ENCODE results near the gene CEP95. TPM values are rescaled to one million over a fixed set of nuclear protein-coding genes. Genes with fewer than 3 reads are reported as not detected.

The CEP95 gene
- total and polyA plus RNA-seq, 2 of the 13 experiments (the other 11 are each of a cell fraction or from before 2014, with no cell fraction given), result 65.9 to 68.8 TPM

DNA sequence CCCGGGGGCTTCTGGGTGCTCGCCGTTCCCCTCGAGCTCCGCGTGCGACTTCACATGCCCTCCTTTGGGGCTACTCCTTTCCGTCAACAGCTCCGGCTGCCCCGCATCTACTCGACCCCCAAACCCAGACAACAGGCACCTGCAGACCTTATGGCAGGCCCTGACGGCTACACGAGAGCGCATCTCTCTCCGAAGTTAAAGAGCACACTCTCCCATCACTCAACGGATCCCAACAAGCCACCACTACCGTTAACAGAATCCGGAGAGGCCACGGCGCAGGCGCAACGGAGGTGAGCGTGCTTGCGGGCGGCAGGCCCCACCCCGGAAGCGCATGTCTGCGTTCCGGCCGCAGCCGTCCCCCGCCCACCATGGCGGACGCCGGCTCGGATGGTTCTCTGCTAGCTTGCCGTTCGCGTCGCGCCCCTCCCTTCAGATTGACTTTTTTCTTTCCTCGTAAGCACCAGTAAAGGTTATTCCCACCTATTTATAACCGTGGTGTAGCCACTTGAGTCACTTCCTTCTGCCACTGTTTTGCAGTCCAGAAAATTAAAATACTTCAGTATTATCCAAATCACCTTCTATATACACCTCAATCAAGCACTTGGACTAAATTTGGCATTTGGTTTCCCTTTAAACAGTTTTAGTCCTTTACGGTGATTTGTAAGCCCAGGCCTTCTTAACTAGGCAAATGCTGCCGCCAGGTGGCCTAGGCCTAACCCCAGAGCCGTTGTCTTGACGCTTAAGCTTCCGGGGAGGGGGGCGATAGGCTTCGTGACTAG is 9.8 kb upstream of the CEP95 start, which contains the start of gene POLG2 (continued):
- TF ChIP-seq ZNF639 (CRISPR knock-in tag; conservative IDR thresholded peaks at IDR 0.05) (peak; percentile 79), TMF1 (CRISPR knock-in tag; IDR thresholded peaks at IDR 0.05; ENCODE audit: low read depth) (no peak; the same call in 1 of the 2 replicates), KAT2B (IDR thresholded peaks at IDR 0.05; ENCODE audit: borderline replicate concordance, low read depth, low read length) (no peak), ZFP36L2 (CRISPR knock-in tag; IDR thresholded peaks at IDR 0.05) (peak; percentile 60; the same call in 1 of the 2 replicates), PAWR (CRISPR knock-in tag; IDR thresholded peaks at IDR 0.05; ENCODE audit: borderline replicate concordance) (peak; percentile 19; the same call in 1 of the 2 replicates), CBFB (CRISPR knock-in tag; IDR thresholded peaks at IDR 0.05) (0 out of 2 replicates have a peak, but pooled peaks have one; percentile 46), ZNF607 (CRISPR knock-in tag; IDR thresholded peaks at IDR 0.05; ENCODE audit: borderline replicate concordance) (peak; percentile 84), RBFOX2 (IDR thresholded peaks at IDR 0.05; ENCODE audit: low read depth, low read length) (peak; percentile 97), FIP1L1 (IDR thresholded peaks at IDR 0.05; ENCODE audit: borderline replicate concordance, insufficient read depth, low read depth, low read length) (0 out of 2 replicates have a peak, but pooled peaks have one; percentile 63), ZNF780A (CRISPR knock-in tag; IDR thresholded peaks at IDR 0.05) (peak; percentile 84), ZNF747 (CRISPR knock-in tag; IDR thresholded peaks at IDR 0.05; ENCODE audit: borderline replicate concordance) (peak; percentile 77), HDAC2 (CRISPR knock-in tag; IDR thresholded peaks at IDR 0.05) (peak; percentile 76)
- TF ChIP-seq, protein P1, sequence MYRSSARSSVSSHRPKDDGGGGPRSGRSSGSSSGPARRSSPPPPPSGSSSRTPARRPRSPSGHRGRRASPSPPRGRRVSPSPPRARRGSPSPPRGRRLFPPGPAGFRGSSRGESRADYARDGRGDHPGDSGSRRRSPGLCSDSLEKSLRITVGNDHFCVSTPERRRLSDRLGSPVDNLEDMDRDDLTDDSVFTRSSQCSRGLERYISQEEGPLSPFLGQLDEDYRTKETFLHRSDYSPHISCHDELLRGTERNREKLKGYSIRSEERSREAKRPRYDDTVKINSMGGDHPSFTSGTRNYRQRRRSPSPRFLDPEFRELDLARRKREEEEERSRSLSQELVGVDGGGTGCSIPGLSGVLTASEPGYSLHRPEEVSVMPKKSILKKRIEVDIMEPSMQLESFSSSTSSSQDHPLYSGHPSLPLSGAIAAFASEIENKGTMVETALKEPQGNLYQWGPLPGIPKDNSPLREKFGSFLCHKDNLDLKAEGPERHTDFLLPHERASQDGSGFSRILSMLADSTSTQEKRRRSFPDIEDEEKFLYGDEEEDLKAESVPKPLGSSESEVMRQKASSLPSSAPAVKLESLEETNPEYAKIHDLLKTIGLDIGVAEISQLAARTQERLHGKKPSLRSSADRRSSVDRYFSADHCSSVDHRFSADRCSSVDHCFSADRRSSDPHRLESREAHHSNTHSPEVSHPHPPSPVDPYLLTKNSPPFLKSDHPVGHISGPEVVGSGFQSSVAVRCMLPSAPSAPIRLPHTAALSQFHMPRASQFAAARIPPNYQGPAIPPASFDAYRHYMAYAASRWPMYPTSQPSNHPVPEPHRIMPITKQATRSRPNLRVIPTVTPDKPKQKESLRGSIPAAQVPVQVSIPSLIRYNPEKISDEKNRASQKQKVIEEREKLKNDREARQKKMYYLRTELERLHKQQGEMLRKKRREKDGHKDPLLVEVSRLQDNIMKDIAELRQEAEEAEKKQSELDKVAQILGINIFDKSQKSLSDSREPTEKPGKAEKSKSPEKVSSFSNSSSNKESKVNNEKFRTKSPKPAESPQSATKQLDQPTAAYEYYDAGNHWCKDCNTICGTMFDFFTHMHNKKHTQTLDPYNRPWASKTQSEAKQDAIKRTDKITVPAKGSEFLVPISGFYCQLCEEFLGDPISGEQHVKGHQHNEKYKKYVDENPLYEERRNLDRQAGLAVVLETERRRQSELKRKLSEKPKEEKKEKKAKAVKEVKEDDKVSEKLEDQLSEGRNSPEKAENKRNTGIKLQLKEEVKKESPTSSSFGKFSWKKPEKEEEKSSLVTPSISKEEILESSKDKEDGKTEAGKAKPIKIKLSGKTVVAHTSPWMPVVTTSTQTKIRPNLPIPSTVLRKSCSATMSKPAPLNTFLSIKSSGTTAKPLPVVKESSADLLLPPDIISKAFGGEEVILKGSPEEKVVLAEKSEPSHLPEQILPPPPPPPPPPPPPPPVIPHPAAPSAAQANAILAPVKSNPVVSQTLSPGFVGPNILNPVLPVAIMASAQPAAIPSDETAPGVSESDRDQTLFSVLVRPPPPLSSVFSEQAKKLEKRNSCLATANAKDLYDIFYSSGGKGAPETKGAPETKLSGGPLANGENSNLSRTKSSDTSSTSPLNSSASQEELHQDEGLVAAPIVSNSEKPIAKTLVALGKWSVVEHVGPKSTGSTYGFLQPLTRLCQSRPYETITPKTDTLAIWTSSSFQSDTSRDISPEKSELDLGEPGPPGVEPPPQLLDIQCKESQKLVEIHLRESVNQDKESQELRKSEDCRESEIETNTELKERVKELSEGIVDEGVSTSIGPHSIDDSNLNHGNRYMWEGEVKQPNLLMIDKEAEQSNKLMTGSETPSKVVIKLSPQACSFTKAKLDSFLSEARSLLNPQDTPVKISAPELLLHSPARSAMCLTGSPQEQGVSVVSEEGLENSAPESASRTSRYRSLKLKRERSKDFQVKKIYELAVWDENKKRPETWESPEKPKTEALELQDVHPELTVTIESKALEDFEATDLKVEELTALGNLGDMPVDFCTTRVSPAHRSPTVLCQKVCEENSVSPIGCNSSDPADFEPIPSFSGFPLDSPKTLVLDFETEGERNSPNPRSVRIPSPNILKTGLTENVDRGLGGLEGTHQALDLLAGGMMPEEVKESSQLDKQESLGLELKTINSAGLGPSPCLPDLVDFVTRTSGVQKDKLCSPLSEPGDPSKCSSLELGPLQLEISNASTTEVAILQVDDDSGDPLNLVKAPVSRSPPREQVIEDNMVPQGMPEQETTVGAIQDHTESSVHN (CRISPR knock-in tag; IDR thresholded peaks at IDR 0.05), result no peak
- TF ChIP-seq, protein P2, sequence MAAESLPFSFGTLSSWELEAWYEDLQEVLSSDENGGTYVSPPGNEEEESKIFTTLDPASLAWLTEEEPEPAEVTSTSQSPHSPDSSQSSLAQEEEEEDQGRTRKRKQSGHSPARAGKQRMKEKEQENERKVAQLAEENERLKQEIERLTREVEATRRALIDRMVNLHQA (CRISPR knock-in tag; IDR thresholded peaks at IDR 0.05), result no peak
- TF ChIP-seq, protein P3, sequence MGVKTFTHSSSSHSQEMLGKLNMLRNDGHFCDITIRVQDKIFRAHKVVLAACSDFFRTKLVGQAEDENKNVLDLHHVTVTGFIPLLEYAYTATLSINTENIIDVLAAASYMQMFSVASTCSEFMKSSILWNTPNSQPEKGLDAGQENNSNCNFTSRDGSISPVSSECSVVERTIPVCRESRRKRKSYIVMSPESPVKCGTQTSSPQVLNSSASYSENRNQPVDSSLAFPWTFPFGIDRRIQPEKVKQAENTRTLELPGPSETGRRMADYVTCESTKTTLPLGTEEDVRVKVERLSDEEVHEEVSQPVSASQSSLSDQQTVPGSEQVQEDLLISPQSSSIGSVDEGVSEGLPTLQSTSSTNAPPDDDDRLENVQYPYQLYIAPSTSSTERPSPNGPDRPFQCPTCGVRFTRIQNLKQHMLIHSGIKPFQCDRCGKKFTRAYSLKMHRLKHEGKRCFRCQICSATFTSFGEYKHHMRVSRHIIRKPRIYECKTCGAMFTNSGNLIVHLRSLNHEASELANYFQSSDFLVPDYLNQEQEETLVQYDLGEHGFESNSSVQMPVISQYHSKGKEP (CRISPR knock-in tag; IDR thresholded peaks at IDR 0.05), result no peak

Measured in HepG2 (cell line).